HepG2 (cell line): Measurements from ENCODE around the gene SPRR2E. TPM values are rescaled to one million over a fixed set of nuclear protein-coding genes. Genes with fewer than 3 reads are reported as not detected.

ENCODE experiments used
- ATAC-seq: fragments of 200-7000 bp; cut with Tn5 transposase; 3 replicates; pipeline ENCODE4 v1.9.1; 2020; ENCODE audit warnings: mild to moderate bottlenecking, moderate library complexity
- BruUV-seq: library from RNA; stranded (reverse); fragments of 400-500 nt; replicated peaks from 2 replicates; lab custom pipeline; 2021; lab: Mats Ljungman, UMichigan
- CTCF ChIA-PET: fragments of 300-600 bp; formaldehyde crosslinking; extraction: SDS; loops from one replicate; lab custom pipeline; 2021; ENCODE audit warnings: low total read pairs, inconsistent platforms, low intra/inter-chr PET ratio; lab: Yijun Ruan, JAX
- POLR2A ChIA-PET: fragments of 350-600 bp; sonication (Branson Sonifier 250); formaldehyde crosslinking; loops from one replicate; lab custom pipeline; 2020; ENCODE audit warnings: antibody characterized with exemption, inconsistent platforms; lab: Yijun Ruan, JAX
- DNase-seq: peaks from one replicate; pipeline ENCODE4 v3.0.0-alpha.2; 2015; ENCODE audit warnings: low spot score
- FAIRE-seq: peaks from 3 replicates; lab custom pipeline; 2011; peaks lifted over from hg19 to GRCh38; lab: Jason Lieb, UNC
- H2AFZ ChIP-seq: one replicate; pipeline ENCODE4 v1.6.1; 2011; ENCODE audit warnings: low read length, inconsistent platforms
- H3K27ac ChIP-seq: fragments of 300-600 bp; 3 replicates; pipeline ENCODE4 v1.8.0; 2011; ENCODE audit warnings: mixed run types, mild to moderate bottlenecking, mixed read lengths, low read length, inconsistent platforms; ENCODE audit not compliant: insufficient read depth; ENCODE audit errors: extremely low read length
- H3K27me3 ChIP-seq, 2 experiments: fragments of 200-600 bp in 1 of 2; 2 replicates in 1 of 2; 3 replicates in 1 of 2; pipeline versions ENCODE4 v1.6.0 to v1.8.0; 2011; ENCODE audit warnings: low read length in 2 of 2, mild to moderate bottlenecking in 2 of 2, moderate library complexity in 2 of 2, inconsistent platforms in 1 of 2; ENCODE audit not compliant: insufficient read depth in 2 of 2, control insufficient read depth in 1 of 2
- H3K36me3 ChIP-seq, 2 experiments: fragments of 200-600 bp in 1 of 2; replicated peaks in 1 of 2; 2 replicates in 1 of 2; 3 replicates in 1 of 2; pipeline versions ENCODE4 v1.5.1 to v1.8.0; 2011; ENCODE audit warnings: low read length in 2 of 2, inconsistent platforms in 1 of 2; ENCODE audit not compliant: insufficient read depth in 2 of 2, control insufficient read depth in 1 of 2
- H3K4me1 ChIP-seq: 2 replicates; pipeline ENCODE4 v1.5.1; 2012; ENCODE audit warnings: low read length, inconsistent platforms; ENCODE audit not compliant: insufficient read depth
- H3K4me2 ChIP-seq: 2 replicates; pipeline ENCODE4 v1.6.0; 2011; ENCODE audit warnings: low read depth, low read length, inconsistent platforms
- H3K4me3 ChIP-seq, 3 experiments: fragments of 200-600 bp in 1 of 3; sonication (generic), shearing (Covaris generic) in 1 of 3; replicated peaks in 1 of 3; 2 replicates each; pipeline ENCODE4 v1.5.1; 2011 to 2016; ENCODE audit warnings: low read length in 3 of 3, inconsistent platforms in 2 of 3, low read depth in 2 of 3, mild to moderate bottlenecking in 2 of 3, control low read depth in 1 of 3, mixed read lengths in 1 of 3; ENCODE audit not compliant: insufficient read depth in 1 of 3
- H3K79me2 ChIP-seq: one replicate; pipeline ENCODE4 v1.6.1; 2011; ENCODE audit warnings: low read length, inconsistent platforms; ENCODE audit not compliant: insufficient read depth
- H3K9ac ChIP-seq: 2 replicates; pipeline ENCODE4 v1.6.0; 2011; ENCODE audit warnings: mild to moderate bottlenecking, low read depth, low read length, inconsistent platforms; ENCODE audit not compliant: insufficient read depth
- H3K9me3 ChIP-seq: 2 replicates; pipeline ENCODE4 v1.5.1; 2012; ENCODE audit warnings: mild to moderate bottlenecking, low read length
- H4K20me1 ChIP-seq: 2 replicates; pipeline ENCODE4 v1.6.0; 2011; ENCODE audit warnings: inconsistent platforms, mild to moderate bottlenecking, low read length, moderate library complexity; ENCODE audit not compliant: insufficient read depth
- FOXP1 ChIP-seq, 2 experiments: fragments of 450-650 bp in 1 of 2; IDR thresholded peaks; 2 replicates each; pipeline ENCODE4 v1.6.1; 2017 to 2018; ENCODE audit warnings: antibody characterized with exemption in 1 of 2
- GATAD1 ChIP-seq: IDR thresholded peaks from 2 replicates; pipeline ENCODE4 v1.6.1; 2016; ENCODE audit warnings: missing genetic modification reagents, missing compliant biosample characterization
- GTF2F1 ChIP-seq: fragments of 150-350 bp; IDR thresholded peaks from 2 replicates; pipeline ENCODE4 v1.6.1; 2014; ENCODE audit warnings: low read length
- KDM1A ChIP-seq: IDR thresholded peaks from 2 replicates; pipeline ENCODE4 v1.6.1; 2016; ENCODE audit warnings: missing compliant biosample characterization
- KLF11 ChIP-seq: IDR thresholded peaks from 2 replicates; pipeline ENCODE4 v1.6.1; 2016; ENCODE audit warnings: missing compliant biosample characterization
- KLF16 ChIP-seq, 2 experiments: sonication (generic) in 1 of 2; formaldehyde crosslinking in 1 of 2; IDR thresholded peaks; 2 replicates each; pipeline versions ENCODE4 v1.6.1 to v1.8.0; 2016 to 2023; ENCODE audit warnings: missing genetic modification reagents in 2 of 2, missing compliant biosample characterization in 1 of 2
- MAF1 ChIP-seq: sonication (generic); formaldehyde crosslinking; IDR thresholded peaks from 2 replicates; pipeline ENCODE4 v1.5.0; 2020; ENCODE audit warnings: missing genetic modification reagents, borderline replicate concordance
- MBD4 ChIP-seq: IDR thresholded peaks from 2 replicates; pipeline ENCODE4 v1.6.1; 2012; ENCODE audit warnings: low read length, inconsistent platforms, borderline replicate concordance
- NCOA2 ChIP-seq: sonication (generic); formaldehyde crosslinking; IDR thresholded peaks from 2 replicates; pipeline ENCODE4 v1.8.0; 2022; ENCODE audit warnings: inconsistent platforms
- PLRG1 ChIP-seq: fragments of 450-650 bp; conservative IDR thresholded peaks from 2 replicates; pipeline ENCODE4 v1.6.1; 2016
- TBX2 ChIP-seq: sonication (generic); formaldehyde crosslinking; IDR thresholded peaks from 2 replicates; pipeline ENCODE4 v1.5.0; 2020; ENCODE audit warnings: missing genetic modification reagents, mild to moderate bottlenecking, borderline replicate concordance
- ZNF335 ChIP-seq: sonication (generic); formaldehyde crosslinking; IDR thresholded peaks from 2 replicates; pipeline ENCODE4 v1.4.0; 2020; ENCODE audit warnings: missing genetic modification reagents
- ZNF367 ChIP-seq: sonication (generic); formaldehyde crosslinking; IDR thresholded peaks from 2 replicates; pipeline ENCODE4 v1.4.0; 2020; ENCODE audit warnings: missing genetic modification reagents, borderline replicate concordance
- ZNF432 ChIP-seq: sonication (generic); formaldehyde crosslinking; IDR thresholded peaks from 2 replicates; pipeline ENCODE4 v1.5.0; 2020; ENCODE audit warnings: missing genetic modification reagents, mild to moderate bottlenecking, borderline replicate concordance
- ZNF704 ChIP-seq: sonication (generic); formaldehyde crosslinking; IDR thresholded peaks from 2 replicates; pipeline ENCODE4 v1.8.1; 2023; ENCODE audit warnings: mild to moderate bottlenecking, inconsistent platforms, moderate library complexity, missing genetic modification reagents, borderline replicate concordance
- ZNF772 ChIP-seq: sonication (generic); formaldehyde crosslinking; IDR thresholded peaks from 2 replicates; pipeline ENCODE4 v1.5.0; 2020; ENCODE audit warnings: mild to moderate bottlenecking, missing genetic modification reagents
- WGBS: methylation state at CpG from one replicate; pipeline ENCODE4 v1.1.6; 2017; ENCODE audit warnings: low lambda C conversion rate; 5-methylcytosine and 5-hydroxymethylcytosine counted together
- in situ Hi-C: cut with HindIII; loops from 2 replicates; pipeline ENCODE4 v1.10.0; 2017; ENCODE audit warnings: low pct_unique_long_range_greater_than_20kb; ENCODE audit not compliant: extremely low pct_ligation_motif_present
- intact Hi-C: fragments of 100-400 bp; cut with micrococcal nuclease; formaldehyde crosslinking; loops from one replicate; pipeline ENCODE4 v1.10.0; 2022; ENCODE audit not compliant: unreplicated experiment
- polyA plus RNA-seq, 8 experiments: library from polyadenylated mRNA; depleted of rRNA in 3 of 8; stranded (reverse) in 7 of 8; unstranded in 1 of 8; fragments of >200 nt; fragmentation: Illumina TruSeq in 4 of 8; extraction: Trizol in 4 of 8; gene quantifications; 2 replicates each; pipeline versions ENCODE4 v1.2.1 to v1.2.3, GENCODE V29; 2011 to 2016; ENCODE audit warnings: low read depth in 4 of 8, missing spikeins in 1 of 8, mixed read lengths in 1 of 8; ENCODE audit not compliant: insufficient read depth in 1 of 8
- total RNA-seq, 5 experiments: library from RNA; depleted of rRNA; stranded (reverse); fragments of >200 nt; fragmentation: Illumina TruSeq; extraction: Trizol; gene quantifications; 2 replicates each; pipeline ENCODE4 v1.2.3, GENCODE V29; 2016; ENCODE audit warnings: low read depth in 1 of 5
- TF ChIP-seq, protein P1 (sequence below): sonication (generic); formaldehyde crosslinking; IDR thresholded peaks from 2 replicates; pipeline ENCODE4 v1.5.1; 2020; ENCODE audit warnings: missing genetic modification reagents, mild to moderate bottlenecking, borderline replicate concordance
- TF ChIP-seq, protein P2 (sequence below): IDR thresholded peaks from 2 replicates; pipeline ENCODE4 v1.6.1; 2016; ENCODE audit warnings: mild to moderate bottlenecking

Gene SPRR2E
- total and polyA plus RNA-seq, 2 of the 13 experiments (the other 11 are each of a cell fraction or from before 2014, with no cell fraction given), result not detected

DNA sequence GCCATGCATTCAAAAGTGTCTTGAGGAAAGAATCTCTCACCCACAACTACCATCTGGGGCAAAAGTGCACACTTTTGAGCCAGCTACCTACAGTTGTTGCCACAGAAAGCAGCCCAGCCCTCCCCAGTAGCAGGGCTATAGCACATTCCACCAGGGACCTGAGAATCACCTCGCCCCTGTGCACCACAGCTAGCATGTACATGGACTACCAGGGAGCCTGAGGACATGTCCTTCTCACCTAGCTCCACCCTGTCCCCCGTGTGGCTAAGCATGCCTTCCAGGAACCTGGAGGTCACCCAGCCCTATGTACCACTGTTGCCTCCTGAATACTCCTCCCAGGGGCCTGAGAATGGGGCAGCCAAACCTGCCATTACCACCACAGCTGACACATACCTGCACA is 39.4 kb upstream of the SPRR2E start:
- H3K9me3 ChIP-seq, result no peaks in the 10 kb centered on the region
- no peak overlapping the region for H3K4me2 ChIP-seq
- ATAC-seq, result no peak
- BruUV-seq, result no TSS peak
- no peak overlapping the region for H2AFZ ChIP-seq
- no peaks in the 10 kb centered on the region for H3K36me3 ChIP-seq
- H3K4me1 ChIP-seq, result no peaks in the 10 kb centered on the region
- TF ChIP-seq TBX2 (CRISPR knock-in tag) (no peak), KLF11 (CRISPR knock-in tag) (no peak), ZNF432 (CRISPR knock-in tag) (no peak), MBD4 (no peak), MAF1 (CRISPR knock-in tag) (no peak)
- FAIRE-seq, result no peak
- no peaks in the 10 kb centered on the region for H3K79me2 ChIP-seq
- in situ Hi-C loops (no loop called here), intact Hi-C loops (no loop called here)
- H3K27ac ChIP-seq, result no peak overlapping the region
- no peak overlapping the region for H3K4me3 ChIP-seq
- no peaks in the 10 kb centered on the region for H3K27me3 ChIP-seq
- POLR2A ChIA-PET, result no interaction called here
- WGBS, result no CpG with 5 or more reads among the region's 2 CpGs
- CTCF ChIA-PET, result no interaction called here
- H3K9ac ChIP-seq, result no peak overlapping the region
- no peaks in the 10 kb centered on the region for H4K20me1 ChIP-seq
- no peak for DNase-seq

DNA sequence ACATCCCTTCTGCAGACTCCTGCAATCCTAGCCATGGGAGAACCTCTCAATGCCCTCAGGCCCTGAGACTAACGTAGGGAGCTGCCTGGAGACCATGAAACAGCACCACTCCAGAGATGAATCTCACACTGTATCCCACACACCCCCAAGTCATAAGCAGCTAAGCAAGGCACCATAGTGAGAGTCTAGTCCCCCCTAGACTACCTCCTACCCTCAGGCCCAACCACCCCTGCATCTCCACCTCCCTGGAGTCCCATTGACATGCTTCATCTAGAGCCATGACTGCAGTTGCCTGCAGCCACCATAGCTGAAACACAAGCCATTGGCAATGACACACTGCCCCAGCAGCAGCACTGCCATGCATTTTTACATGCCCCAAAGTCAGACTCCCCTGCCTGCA is 38.9 kb upstream of the SPRR2E start:
- no TSS peak for BruUV-seq
- in situ Hi-C loops, result no loop called here
- CTCF ChIA-PET, result no interaction called here
- TF ChIP-seq KDM1A (CRISPR knock-in tag) (no peak), NCOA2 (CRISPR knock-in tag) (no peak), GTF2F1 (no peak), ZNF772 (CRISPR knock-in tag) (no peak), ZNF367 (no peak), GATAD1 (CRISPR knock-in tag) (no peak), KLF16 (CRISPR knock-in tag; IDR thresholded peaks at IDR 0.05) (no peak), ZNF335 (CRISPR knock-in tag) (no peak), PLRG1 (no peak), FOXP1 (IDR thresholded peaks at IDR 0.05) (no peak), FOXP1 (CRISPR knock-in tag; IDR thresholded peaks at IDR 0.05) (no peak), ZNF704 (CRISPR knock-in tag) (no peak)
- TF ChIP-seq, protein P1, sequence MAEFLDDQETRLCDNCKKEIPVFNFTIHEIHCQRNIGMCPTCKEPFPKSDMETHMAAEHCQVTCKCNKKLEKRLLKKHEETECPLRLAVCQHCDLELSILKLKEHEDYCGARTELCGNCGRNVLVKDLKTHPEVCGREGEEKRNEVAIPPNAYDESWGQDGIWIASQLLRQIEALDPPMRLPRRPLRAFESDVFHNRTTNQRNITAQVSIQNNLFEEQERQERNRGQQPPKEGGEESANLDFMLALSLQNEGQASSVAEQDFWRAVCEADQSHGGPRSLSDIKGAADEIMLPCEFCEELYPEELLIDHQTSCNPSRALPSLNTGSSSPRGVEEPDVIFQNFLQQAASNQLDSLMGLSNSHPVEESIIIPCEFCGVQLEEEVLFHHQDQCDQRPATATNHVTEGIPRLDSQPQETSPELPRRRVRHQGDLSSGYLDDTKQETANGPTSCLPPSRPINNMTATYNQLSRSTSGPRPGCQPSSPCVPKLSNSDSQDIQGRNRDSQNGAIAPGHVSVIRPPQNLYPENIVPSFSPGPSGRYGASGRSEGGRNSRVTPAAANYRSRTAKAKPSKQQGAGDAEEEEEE (CRISPR knock-in tag), result no peak
- TF ChIP-seq, protein P2, sequence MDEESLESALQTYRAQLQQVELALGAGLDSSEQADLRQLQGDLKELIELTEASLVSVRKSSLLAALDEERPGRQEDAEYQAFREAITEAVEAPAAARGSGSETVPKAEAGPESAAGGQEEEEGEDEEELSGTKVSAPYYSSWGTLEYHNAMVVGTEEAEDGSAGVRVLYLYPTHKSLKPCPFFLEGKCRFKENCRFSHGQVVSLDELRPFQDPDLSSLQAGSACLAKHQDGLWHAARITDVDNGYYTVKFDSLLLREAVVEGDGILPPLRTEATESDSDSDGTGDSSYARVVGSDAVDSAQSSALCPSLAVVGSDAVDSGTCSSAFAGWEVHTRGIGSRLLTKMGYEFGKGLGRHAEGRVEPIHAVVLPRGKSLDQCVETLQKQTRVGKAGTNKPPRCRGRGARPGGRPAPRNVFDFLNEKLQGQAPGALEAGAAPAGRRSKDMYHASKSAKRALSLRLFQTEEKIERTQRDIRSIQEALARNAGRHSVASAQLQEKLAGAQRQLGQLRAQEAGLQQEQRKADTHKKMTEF (CRISPR knock-in tag), result no peak

More for the DNA sequence above, 38.9 kb upstream of the SPRR2E start:
- no peak overlapping the region for H3K4me2 ChIP-seq
- no CpG with 5 or more reads among the region's 1 CpG for WGBS
- no peaks in the 10 kb centered on the region for H3K27me3 ChIP-seq
- no peak overlapping the region for H3K27ac ChIP-seq
- H2AFZ ChIP-seq, result no peak overlapping the region
- no peak overlapping the region for H3K9ac ChIP-seq
- H3K9me3 ChIP-seq, result no peaks in the 10 kb centered on the region
- POLR2A ChIA-PET, result no interaction called here
- no peaks in the 10 kb centered on the region for H3K36me3 ChIP-seq
- ATAC-seq (no peak), DNase-seq (no peak), FAIRE-seq (no peak)
- no peaks in the 10 kb centered on the region for H4K20me1 ChIP-seq
- H3K4me1 ChIP-seq, result no peaks in the 10 kb centered on the region
- no peak overlapping the region for H3K4me3 ChIP-seq
- intact Hi-C loops, result no loop called here
- H3K79me2 ChIP-seq, result no peaks in the 10 kb centered on the region
